Measurements from ENCODE around the gene CCDC33.

GRCh38 chr15:74264081-74264501 lies 28.0 kb downstream of the CCDC33 start:
- TF ChIP-seq CTCF (IDR thresholded peaks at IDR 0.05) (no peak), POLR2AphosphoS5 (IDR thresholded peaks at IDR 0.05; ENCODE audit: low read depth, low read length) (no peak), REST (IDR thresholded peaks at IDR 0.05; ENCODE audit: insufficient read depth in 1 of 2, low read depth in 2 of 2, low read length in 1 of 2) (no peak), SIN3A (IDR thresholded peaks at IDR 0.05; ENCODE audit: borderline replicate concordance, insufficient read depth, low read depth, low read length) (no peak), TCF7L2 (IDR thresholded peaks at IDR 0.05; ENCODE audit: low read depth, low read length) (no peak)

Measured in Panc1 (cell line).